Panc1 (cell line): ENCODE results near the gene CELF2.

Source experiments
- CTCF ChIP-seq: fragments of 450-650 bp; IDR thresholded peaks from 2 replicates; pipeline ENCODE4 v1.5.1; 2017; ENCODE audit warnings: mild to moderate bottlenecking
- REST ChIP-seq, 2 experiments: IDR thresholded peaks; 2 replicates each; pipeline ENCODE4 v1.6.1; 2011 to 2012; ENCODE audit warnings: low read depth in 2 of 2, control low read depth in 1 of 2, low read length in 1 of 2, mild to moderate bottlenecking in 1 of 2, moderate library complexity in 1 of 2; ENCODE audit not compliant: insufficient read depth in 1 of 2

GRCh38 chr10:11065567-11065966 lies 47.9 kb downstream of the CELF2 start:
- TF ChIP-seq REST (IDR thresholded peaks at IDR 0.05; ENCODE audit: insufficient read depth in 1 of 2, low read depth in 2 of 2, low read length in 1 of 2): no peak
- TF ChIP-seq CTCF: no peak
